LoVo (cell line): ENCODE data around the gene NDUFA13.
A peak's percentile ranks its signal among the peaks of the same experiment; 100 is the strongest.
"Not testable (repeated sequence)": the region's sequence is repeated elsewhere in the genome, so short reads cannot be mapped to it uniquely, and the experiment has no call there.

Experiments used
- DNase-seq: peaks from one replicate; pipeline ENCODE4 v3.0.0-alpha.2; 2016; ENCODE audit warnings: low spot score

Gene NDUFA13

GRCh38 chr19:19515642-19516519 lies at the start of gene NDUFA13:
NDUFA13 (plus strand) TSS chr19:19516225; CDS start chr19:19516239, 14 bp downstream.
- peak; percentile 90 for DNase-seq

- no peak for DNase-seq
These were observed 47.5 kb upstream of the NDUFA13 start for GRCh38 chr19:19468424-19469050.

- no peak for DNase-seq
These were observed 45.4 kb upstream of the NDUFA13 start for GRCh38 chr19:19470579-19470978.

GRCh38 chr19:19471682-19472081 lies 44.3 kb upstream of the NDUFA13 start:
- no peak for DNase-seq

- DNase-seq, result not testable (repeated sequence)
These were observed 43.9 kb upstream of the NDUFA13 start for GRCh38 chr19:19472106-19472505.

GRCh38 chr19:19475015-19475765 lies 40.8 kb upstream of the NDUFA13 start:
- DNase-seq, result no peak

GRCh38 chr19:19475849-19476828 lies 39.9 kb upstream of the NDUFA13 start:
- DNase-seq, result no peak

GRCh38 chr19:19477705-19478383 lies 38.2 kb upstream of the NDUFA13 start:
- peak; percentile 23 for DNase-seq

- DNase-seq, result no peak
These were observed 35.3 kb upstream of the NDUFA13 start for GRCh38 chr19:19480688-19481087.

- no peak for DNase-seq
These were observed 33.0 kb upstream of the NDUFA13 start for GRCh38 chr19:19482809-19483596.

GRCh38 chr19:19485161-19485997 lies 30.6 kb upstream of the NDUFA13 start:
- no peak for DNase-seq

GRCh38 chr19:19485998-19486290 lies 30.1 kb upstream of the NDUFA13 start:
- no peak for DNase-seq

- DNase-seq, result no peak
These were observed 29.5 kb upstream of the NDUFA13 start for GRCh38 chr19:19486343-19487076.

- DNase-seq, result no peak
These were observed 28.7 kb upstream of the NDUFA13 start for GRCh38 chr19:19487077-19487949.

- DNase-seq, result no peak
These were observed 27.8 kb upstream of the NDUFA13 start for GRCh38 chr19:19487950-19488874.

- no peak for DNase-seq
These were observed 26.9 kb upstream of the NDUFA13 start for GRCh38 chr19:19488875-19489690.
